22Rv1 (cell line): ENCODE measurements around the gene WNK4.

Experiments used
- ZFX ChIP-seq: fragments of 450-650 bp; IDR thresholded peaks from 2 replicates; pipeline ENCODE4 v1.6.1; 2017; ENCODE audit warnings: antibody characterized with exemption, borderline replicate concordance
- TF ChIP-seq, protein P1 (sequence below): fragments of 450-650 bp; IDR thresholded peaks from 2 replicates; pipeline ENCODE4 v1.5.1; 2017; ENCODE audit warnings: mild to moderate bottlenecking

DNA sequence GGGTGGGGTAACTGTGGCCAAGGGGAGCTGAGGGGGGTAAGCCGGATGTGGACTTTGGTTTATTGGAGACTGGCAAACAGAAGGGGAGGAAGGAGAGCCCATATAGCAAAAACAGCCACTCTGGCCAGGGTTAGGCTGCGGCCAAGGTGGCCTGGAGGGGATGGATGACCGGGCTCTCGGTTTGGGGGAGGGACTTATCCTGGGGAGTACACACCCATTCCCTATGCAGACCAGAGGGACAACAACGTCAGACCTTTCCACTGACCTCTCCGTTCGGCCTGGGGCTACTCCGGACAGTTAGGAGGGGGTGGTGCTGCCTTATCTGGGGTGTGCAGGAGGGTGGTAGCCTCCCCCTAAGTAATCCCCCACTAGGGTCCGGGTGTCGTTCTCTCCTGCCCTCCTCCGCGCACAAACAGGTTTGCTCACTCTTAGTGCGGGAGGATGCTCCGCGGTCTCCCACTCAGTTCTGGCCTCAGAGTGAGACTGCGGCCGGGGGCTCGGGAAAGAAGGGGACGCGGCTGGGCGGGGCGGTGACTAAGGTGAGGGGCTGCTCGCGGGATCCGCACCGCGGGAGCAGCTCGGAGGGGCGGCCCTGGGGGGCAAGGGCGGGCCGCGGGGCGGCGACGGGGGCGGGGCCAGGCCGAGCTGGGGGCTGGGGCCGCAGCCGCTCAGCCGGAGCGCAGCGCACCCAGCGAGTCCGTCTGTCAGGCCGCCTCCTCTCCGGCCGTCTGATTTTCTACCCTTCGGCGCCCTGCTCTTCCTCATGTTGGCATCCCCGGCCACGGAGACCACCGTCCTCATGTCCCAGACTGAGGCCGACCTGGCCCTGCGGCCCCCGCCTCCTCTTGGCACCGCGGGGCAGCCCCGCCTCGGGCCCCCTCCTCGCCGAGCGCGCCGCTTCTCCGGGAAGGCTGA, at the start of gene WNK4:
- TF ChIP-seq, protein P1, sequence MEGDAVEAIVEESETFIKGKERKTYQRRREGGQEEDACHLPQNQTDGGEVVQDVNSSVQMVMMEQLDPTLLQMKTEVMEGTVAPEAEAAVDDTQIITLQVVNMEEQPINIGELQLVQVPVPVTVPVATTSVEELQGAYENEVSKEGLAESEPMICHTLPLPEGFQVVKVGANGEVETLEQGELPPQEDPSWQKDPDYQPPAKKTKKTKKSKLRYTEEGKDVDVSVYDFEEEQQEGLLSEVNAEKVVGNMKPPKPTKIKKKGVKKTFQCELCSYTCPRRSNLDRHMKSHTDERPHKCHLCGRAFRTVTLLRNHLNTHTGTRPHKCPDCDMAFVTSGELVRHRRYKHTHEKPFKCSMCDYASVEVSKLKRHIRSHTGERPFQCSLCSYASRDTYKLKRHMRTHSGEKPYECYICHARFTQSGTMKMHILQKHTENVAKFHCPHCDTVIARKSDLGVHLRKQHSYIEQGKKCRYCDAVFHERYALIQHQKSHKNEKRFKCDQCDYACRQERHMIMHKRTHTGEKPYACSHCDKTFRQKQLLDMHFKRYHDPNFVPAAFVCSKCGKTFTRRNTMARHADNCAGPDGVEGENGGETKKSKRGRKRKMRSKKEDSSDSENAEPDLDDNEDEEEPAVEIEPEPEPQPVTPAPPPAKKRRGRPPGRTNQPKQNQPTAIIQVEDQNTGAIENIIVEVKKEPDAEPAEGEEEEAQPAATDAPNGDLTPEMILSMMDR: no peak
- TF ChIP-seq ZFX: no peak
